SK-N-SH treated with all-trans-retinoic acid at 6 μM for 48 hours (cell line): ENCODE data around the gene SLC25A47.

Source experiments
- ATAC-seq: fragments of 200-7000 bp; cut with Tn5 transposase; 3 replicates; pipeline ENCODE4 v1.9.1; 2020; ENCODE audit warnings: mild to moderate bottlenecking, moderate library complexity
- ARNTL ChIP-seq: fragments of 450-650 bp; formaldehyde crosslinking; IDR thresholded peaks from 2 replicates; pipeline ENCODE4 v1.5.0; 2020; ENCODE audit warnings: low read depth, mild to moderate bottlenecking, moderate library complexity, borderline replicate concordance
- ESRRG ChIP-seq: fragments of 250-450 bp; sonication (Bioruptor Pico); IDR thresholded peaks from 2 replicates; pipeline ENCODE4 v1.6.1; 2021; ENCODE audit warnings: mild to moderate bottlenecking
- GLIS3 ChIP-seq: fragments of 250-450 bp; sonication (Bioruptor Pico); IDR thresholded peaks from 2 replicates; pipeline ENCODE4 v1.5.0; 2020; ENCODE audit warnings: mild to moderate bottlenecking, moderate library complexity
- ISL1 ChIP-seq: fragments of 250-450 bp; sonication (Bioruptor Pico); IDR thresholded peaks from 2 replicates; pipeline ENCODE4 v2.1.2; 2022; ENCODE audit warnings: mild to moderate bottlenecking, moderate library complexity
- PPARA ChIP-seq: fragments of 250-450 bp; sonication (Bioruptor Pico); IDR thresholded peaks from 2 replicates; pipeline ENCODE4 v1.5.0; 2020; ENCODE audit warnings: mild to moderate bottlenecking, borderline replicate concordance
- RARB ChIP-seq: fragments of 250-450 bp; sonication (Bioruptor Pico); IDR thresholded peaks from 2 replicates; pipeline ENCODE4 v1.8.0; 2021; ENCODE audit warnings: mild to moderate bottlenecking, moderate library complexity
- SNAI2 ChIP-seq: fragments of 250-450 bp; sonication (Bioruptor Pico); IDR thresholded peaks from 2 replicates; pipeline ENCODE4 v1.5.0; 2020; ENCODE audit warnings: mild to moderate bottlenecking, moderate library complexity
- TCF4 ChIP-seq: fragments of 250-450 bp; sonication (Bioruptor Pico); IDR thresholded peaks from 2 replicates; pipeline ENCODE4 v1.8.0; 2021; ENCODE audit warnings: mild to moderate bottlenecking, moderate library complexity, borderline replicate concordance
- TOX ChIP-seq: fragments of 250-450 bp; sonication (Bioruptor Pico); IDR thresholded peaks from 2 replicates; pipeline ENCODE4 v1.8.0; 2021; ENCODE audit warnings: mild to moderate bottlenecking, moderate library complexity, borderline replicate concordance
- ZC3H10 ChIP-seq: fragments of 250-450 bp; sonication (Bioruptor Pico); IDR thresholded peaks from 2 replicates; pipeline ENCODE4 v1.5.1; 2021; ENCODE audit warnings: mild to moderate bottlenecking, moderate library complexity
- ZFP30 ChIP-seq: fragments of 450-650 bp; formaldehyde crosslinking; IDR thresholded peaks from 2 replicates; pipeline ENCODE4 v1.5.0; 2022; ENCODE audit warnings: mild to moderate bottlenecking, moderate library complexity
- ZNF565 ChIP-seq: fragments of 450-650 bp; formaldehyde crosslinking; conservative IDR thresholded peaks from 2 replicates; pipeline ENCODE4 v1.5.0; 2020; ENCODE audit warnings: low read depth, mild to moderate bottlenecking, moderate library complexity
- ZNF70 ChIP-seq: fragments of 450-650 bp; formaldehyde crosslinking; IDR thresholded peaks from 2 replicates; pipeline ENCODE4 v1.5.0; 2020; ENCODE audit warnings: mild to moderate bottlenecking, moderate library complexity
- ZNF8 ChIP-seq: fragments of 450-650 bp; formaldehyde crosslinking; IDR thresholded peaks from 2 replicates; pipeline ENCODE4 v1.5.0; 2020; ENCODE audit warnings: mild to moderate bottlenecking, moderate library complexity
- TF ChIP-seq, protein P1 (sequence below): fragments of 250-450 bp; sonication (Bioruptor Pico); IDR thresholded peaks from 2 replicates; pipeline ENCODE4 v1.5.0; 2020; ENCODE audit warnings: mild to moderate bottlenecking, moderate library complexity
- TF ChIP-seq, protein P2 (sequence below): fragments of 250-450 bp; sonication (Bioruptor Pico); IDR thresholded peaks from 2 replicates; pipeline ENCODE4 v1.5.1; 2021; ENCODE audit warnings: mild to moderate bottlenecking, moderate library complexity
- TF ChIP-seq, protein P3 (sequence below): fragments of 250-450 bp; sonication (Bioruptor Pico); IDR thresholded peaks from 2 replicates; pipeline ENCODE4 v1.8.0; 2021; ENCODE audit warnings: low read depth, mild to moderate bottlenecking, moderate library complexity, borderline replicate concordance
- TF ChIP-seq, protein P4 (sequence below): fragments of 250-450 bp; sonication (Bioruptor Pico); IDR thresholded peaks from 2 replicates; pipeline ENCODE4 v1.8.0; 2020; ENCODE audit warnings: mild to moderate bottlenecking, moderate library complexity, borderline replicate concordance

The SLC25A47 gene

DNA sequence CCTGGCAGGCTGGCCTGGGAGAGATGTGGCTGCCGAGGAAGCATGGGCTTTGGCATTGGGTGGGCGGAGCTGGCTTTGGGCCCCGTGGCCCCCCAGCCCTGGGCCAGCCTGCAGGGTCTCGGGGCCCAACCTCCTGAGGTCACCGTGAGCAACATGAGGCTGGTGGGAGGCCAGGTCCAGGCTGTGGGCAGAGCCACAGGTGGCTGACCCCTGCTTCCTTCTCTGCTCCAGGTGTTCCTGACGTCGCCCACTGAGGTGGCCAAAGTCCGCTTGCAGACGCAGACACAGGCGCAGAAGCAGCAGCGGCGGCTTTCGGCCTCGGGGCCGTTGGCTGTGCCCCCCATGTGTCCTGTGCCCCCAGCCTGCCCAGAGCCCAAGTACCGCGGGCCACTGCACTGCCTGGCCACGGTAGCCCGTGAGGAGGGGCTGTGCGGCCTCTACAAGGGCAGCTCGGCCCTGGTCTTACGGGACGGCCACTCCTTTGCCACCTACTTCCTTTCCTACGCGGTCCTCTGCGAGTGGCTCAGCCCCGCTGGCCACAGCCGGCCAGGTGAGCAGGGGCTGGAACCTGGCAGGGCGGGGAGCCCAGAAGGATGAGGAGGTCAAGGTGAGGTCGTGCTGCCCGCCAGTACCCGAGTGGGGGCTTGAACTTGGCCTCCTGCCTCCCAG, 5.5 kb downstream of the SLC25A47 start:
- ATAC-seq = no peak
- TF ChIP-seq ZNF8 = no peak

DNA sequence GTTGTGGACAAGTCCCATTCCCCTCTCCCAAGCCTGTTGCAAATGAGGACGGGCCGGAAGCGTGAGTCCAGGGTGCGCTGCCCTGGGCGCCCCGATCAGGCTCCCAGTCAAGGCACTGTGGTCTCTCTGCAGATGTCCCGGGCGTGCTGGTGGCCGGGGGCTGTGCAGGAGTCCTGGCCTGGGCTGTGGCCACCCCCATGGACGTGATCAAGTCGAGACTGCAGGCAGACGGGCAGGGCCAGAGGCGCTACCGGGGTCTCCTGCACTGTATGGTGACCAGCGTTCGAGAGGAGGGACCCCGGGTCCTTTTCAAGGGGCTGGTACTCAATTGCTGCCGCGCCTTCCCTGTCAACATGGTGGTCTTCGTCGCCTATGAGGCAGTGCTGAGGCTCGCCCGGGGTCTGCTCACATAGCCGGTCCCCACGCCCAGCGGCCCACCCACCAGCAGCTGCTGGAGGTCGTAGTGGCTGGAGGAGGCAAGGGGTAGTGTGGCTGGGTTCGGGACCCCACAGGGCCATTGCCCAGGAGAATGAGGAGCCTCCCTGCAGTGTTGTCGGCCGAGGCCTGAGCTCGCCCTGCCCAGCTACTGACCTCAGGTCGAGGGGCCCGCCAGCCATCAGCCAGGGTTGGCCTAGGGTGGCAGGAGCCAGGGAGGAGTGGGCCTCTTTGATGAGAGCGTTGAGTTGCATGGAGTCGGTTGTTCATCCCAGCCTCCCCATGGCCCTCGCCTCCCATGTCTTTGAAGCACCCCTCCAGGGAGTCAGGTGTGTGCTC, 6.3 kb downstream of the SLC25A47 start:
- no peak for ATAC-seq

DNA sequence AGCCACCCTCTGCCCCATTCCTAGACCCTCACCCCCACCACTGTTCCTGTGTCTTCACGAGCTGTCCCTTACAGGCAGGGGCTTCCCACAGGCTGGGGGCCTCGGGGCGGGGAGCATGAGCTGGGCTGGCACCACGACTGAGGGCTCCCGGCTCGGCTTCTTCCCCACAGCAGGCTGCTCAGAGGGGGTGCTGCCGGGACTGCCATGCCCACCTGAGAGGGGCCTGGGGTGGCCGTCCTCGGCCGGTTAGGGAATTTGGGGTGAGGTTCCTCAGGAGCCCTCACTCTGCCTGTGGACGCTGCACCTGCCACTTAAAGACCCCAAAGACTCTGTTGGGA, 6.8 kb downstream of the SLC25A47 start:
- TF ChIP-seq TCF4 (CRISPR knock-in tag) (no peak), PPARA (no peak), ZNF70 (CRISPR knock-in tag) (no peak), SNAI2 (CRISPR knock-in tag) (no peak), TOX (CRISPR knock-in tag) (no peak)
- TF ChIP-seq, protein P1, sequence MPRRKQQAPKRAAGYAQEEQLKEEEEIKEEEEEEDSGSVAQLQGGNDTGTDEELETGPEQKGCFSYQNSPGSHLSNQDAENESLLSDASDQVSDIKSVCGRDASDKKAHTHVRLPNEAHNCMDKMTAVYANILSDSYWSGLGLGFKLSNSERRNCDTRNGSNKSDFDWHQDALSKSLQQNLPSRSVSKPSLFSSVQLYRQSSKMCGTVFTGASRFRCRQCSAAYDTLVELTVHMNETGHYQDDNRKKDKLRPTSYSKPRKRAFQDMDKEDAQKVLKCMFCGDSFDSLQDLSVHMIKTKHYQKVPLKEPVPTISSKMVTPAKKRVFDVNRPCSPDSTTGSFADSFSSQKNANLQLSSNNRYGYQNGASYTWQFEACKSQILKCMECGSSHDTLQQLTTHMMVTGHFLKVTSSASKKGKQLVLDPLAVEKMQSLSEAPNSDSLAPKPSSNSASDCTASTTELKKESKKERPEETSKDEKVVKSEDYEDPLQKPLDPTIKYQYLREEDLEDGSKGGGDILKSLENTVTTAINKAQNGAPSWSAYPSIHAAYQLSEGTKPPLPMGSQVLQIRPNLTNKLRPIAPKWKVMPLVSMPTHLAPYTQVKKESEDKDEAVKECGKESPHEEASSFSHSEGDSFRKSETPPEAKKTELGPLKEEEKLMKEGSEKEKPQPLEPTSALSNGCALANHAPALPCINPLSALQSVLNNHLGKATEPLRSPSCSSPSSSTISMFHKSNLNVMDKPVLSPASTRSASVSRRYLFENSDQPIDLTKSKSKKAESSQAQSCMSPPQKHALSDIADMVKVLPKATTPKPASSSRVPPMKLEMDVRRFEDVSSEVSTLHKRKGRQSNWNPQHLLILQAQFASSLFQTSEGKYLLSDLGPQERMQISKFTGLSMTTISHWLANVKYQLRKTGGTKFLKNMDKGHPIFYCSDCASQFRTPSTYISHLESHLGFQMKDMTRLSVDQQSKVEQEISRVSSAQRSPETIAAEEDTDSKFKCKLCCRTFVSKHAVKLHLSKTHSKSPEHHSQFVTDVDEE (CRISPR knock-in tag) = no peak

More for the DNA sequence above, 6.3 kb downstream of the SLC25A47 start:
- TF ChIP-seq PPARA = no peak
- TF ChIP-seq ZNF70 (CRISPR knock-in tag) = no peak
- no peak for TF ChIP-seq ZNF565 (CRISPR knock-in tag)
- TF ChIP-seq ISL1 (CRISPR knock-in tag) = no peak
- TF ChIP-seq GLIS3 = no peak
- TF ChIP-seq SNAI2 (CRISPR knock-in tag) = no peak
- TF ChIP-seq ARNTL (CRISPR knock-in tag) = no peak
- no peak for TF ChIP-seq TCF4 (CRISPR knock-in tag)
- TF ChIP-seq, protein P2, sequence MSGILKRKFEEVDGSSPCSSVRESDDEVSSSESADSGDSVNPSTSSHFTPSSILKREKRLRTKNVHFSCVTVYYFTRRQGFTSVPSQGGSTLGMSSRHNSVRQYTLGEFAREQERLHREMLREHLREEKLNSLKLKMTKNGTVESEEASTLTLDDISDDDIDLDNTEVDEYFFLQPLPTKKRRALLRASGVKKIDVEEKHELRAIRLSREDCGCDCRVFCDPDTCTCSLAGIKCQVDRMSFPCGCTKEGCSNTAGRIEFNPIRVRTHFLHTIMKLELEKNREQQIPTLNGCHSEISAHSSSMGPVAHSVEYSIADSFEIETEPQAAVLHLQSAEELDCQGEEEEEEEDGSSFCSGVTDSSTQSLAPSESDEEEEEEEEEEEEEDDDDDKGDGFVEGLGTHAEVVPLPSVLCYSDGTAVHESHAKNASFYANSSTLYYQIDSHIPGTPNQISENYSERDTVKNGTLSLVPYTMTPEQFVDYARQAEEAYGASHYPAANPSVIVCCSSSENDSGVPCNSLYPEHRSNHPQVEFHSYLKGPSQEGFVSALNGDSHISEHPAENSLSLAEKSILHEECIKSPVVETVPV (CRISPR knock-in tag) = no peak

DNA sequence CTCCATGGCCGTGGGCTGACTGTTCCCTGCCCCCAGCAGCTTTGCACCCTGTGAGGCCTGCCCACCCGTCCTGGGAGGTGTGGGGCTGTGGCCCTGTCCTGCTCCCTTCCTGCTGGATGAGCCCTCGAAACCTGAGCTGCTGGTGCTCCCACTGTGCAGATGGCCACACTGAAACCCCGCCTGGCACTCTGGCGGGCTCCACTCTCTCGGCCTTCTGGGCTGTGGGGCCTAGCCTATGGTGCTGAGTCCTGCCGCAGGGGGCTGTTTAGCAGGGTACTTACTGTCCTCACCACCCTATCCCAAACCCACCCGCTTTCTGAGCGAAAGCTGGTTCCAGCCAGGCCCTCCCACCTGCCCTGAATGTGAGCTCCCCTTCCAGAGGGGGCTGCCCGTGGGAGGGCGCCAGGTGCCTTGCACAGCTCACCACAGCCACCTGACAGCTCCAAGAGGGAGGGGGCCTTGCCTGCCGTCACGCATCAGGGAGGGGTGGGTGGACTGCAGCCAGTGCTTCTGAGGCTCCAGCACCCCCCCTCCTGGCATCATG, 7.3 kb downstream of the SLC25A47 start:
- ATAC-seq = no peak
- TF ChIP-seq TCF4 (CRISPR knock-in tag) (no peak), ZC3H10 (CRISPR knock-in tag) (no peak), ISL1 (CRISPR knock-in tag) (no peak), RARB (CRISPR knock-in tag) (no peak), TOX (CRISPR knock-in tag) (no peak), ZNF565 (CRISPR knock-in tag) (no peak), ESRRG (CRISPR knock-in tag) (no peak), PPARA (no peak), ZFP30 (no peak)
- TF ChIP-seq, protein P3, sequence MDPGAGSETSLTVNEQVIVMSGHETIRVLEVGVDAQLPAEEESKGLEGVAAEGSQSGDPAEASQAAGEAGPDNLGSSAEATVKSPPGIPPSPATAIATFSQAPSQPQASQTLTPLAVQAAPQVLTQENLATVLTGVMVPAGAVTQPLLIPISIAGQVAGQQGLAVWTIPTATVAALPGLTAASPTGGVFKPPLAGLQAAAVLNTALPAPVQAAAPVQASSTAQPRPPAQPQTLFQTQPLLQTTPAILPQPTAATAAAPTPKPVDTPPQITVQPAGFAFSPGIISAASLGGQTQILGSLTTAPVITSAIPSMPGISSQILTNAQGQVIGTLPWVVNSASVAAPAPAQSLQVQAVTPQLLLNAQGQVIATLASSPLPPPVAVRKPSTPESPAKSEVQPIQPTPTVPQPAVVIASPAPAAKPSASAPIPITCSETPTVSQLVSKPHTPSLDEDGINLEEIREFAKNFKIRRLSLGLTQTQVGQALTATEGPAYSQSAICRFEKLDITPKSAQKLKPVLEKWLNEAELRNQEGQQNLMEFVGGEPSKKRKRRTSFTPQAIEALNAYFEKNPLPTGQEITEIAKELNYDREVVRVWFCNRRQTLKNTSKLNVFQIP (CRISPR knock-in tag) = no peak
- TF ChIP-seq, protein P1 (CRISPR knock-in tag) = no peak
- TF ChIP-seq, protein P4, sequence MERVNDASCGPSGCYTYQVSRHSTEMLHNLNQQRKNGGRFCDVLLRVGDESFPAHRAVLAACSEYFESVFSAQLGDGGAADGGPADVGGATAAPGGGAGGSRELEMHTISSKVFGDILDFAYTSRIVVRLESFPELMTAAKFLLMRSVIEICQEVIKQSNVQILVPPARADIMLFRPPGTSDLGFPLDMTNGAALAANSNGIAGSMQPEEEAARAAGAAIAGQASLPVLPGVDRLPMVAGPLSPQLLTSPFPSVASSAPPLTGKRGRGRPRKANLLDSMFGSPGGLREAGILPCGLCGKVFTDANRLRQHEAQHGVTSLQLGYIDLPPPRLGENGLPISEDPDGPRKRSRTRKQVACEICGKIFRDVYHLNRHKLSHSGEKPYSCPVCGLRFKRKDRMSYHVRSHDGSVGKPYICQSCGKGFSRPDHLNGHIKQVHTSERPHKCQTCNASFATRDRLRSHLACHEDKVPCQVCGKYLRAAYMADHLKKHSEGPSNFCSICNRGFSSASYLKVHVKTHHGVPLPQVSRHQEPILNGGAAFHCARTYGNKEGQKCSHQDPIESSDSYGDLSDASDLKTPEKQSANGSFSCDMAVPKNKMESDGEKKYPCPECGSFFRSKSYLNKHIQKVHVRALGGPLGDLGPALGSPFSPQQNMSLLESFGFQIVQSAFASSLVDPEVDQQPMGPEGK (CRISPR knock-in tag) = no peak

More for the DNA sequence above, 6.8 kb downstream of the SLC25A47 start:
- no peak for ATAC-seq
